Measurements from ENCODE around the gene CCR2. TPM values are rescaled to one million over a fixed set of nuclear protein-coding genes. Genes with fewer than 3 reads are reported as not detected.

Gene CCR2
- total RNA-seq, 4 donors from 2014 or later, result 0.15 to 1.4 (median 0.80) TPM

- no peak for ATAC-seq
- peaks cover 0 to 2% (median 0%) of the 10 kb centered on the region in 3 donors for H3K9me3 ChIP-seq
Measured at GRCh38 chr3:46344476-46344875, 9.4 kb upstream of the CCR2 start.

DNA sequence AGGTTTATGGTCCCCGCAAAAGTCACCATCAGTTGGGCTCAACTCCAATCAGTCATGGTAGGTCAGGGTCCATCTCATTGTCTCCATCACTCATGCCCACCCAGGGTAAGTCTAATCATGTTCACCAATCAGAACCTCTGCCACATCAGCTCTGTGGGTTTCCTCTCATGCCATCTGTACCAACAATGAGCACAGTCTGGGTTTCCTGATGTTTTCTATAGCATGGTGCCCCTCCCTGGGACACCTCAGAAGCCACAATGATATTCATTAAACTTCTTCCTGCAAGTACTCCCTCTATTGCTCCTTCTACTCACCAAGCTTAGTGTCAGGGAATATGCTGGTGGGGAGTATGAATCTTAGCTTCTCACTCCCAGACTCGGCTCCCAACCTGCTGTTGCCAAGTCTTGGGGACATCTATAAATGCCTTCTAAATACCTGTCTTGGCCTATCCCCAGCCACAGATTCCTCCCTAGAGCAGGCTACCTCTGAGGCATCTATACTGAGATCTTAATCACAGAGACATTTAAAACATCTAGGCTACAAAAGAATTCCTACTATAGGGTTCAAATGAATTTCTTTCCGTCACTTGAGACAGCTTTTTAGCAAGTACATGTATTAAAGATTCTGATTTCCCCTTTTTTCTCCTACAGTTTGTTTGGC, 5.0 kb upstream of the CCR2 start:
- in situ Hi-C loops (cut with MboI; ENCODE audit: low sequenced_read_pairs in 4 of 4), result no loop called here
- no peaks in the 10 kb centered on the region for H3K36me3 ChIP-seq
- H3K27me3 ChIP-seq, result peaks cover 0 to 7% (median 0%) of the 10 kb centered on the region in 3 donors
- H3K9me3 ChIP-seq, result no peaks in the 10 kb centered on the region
- DNase-seq (no peak), ATAC-seq (no peak)
- H3K4me3 ChIP-seq, result no peak overlapping the region
- no peaks in the 10 kb centered on the region for H3K4me1 ChIP-seq
- no peak overlapping the region for H3K27ac ChIP-seq
- intact Hi-C loops (cut with DNase I; ENCODE audit: low total_unique reads), result no loop called here
- TF ChIP-seq, protein P1, sequence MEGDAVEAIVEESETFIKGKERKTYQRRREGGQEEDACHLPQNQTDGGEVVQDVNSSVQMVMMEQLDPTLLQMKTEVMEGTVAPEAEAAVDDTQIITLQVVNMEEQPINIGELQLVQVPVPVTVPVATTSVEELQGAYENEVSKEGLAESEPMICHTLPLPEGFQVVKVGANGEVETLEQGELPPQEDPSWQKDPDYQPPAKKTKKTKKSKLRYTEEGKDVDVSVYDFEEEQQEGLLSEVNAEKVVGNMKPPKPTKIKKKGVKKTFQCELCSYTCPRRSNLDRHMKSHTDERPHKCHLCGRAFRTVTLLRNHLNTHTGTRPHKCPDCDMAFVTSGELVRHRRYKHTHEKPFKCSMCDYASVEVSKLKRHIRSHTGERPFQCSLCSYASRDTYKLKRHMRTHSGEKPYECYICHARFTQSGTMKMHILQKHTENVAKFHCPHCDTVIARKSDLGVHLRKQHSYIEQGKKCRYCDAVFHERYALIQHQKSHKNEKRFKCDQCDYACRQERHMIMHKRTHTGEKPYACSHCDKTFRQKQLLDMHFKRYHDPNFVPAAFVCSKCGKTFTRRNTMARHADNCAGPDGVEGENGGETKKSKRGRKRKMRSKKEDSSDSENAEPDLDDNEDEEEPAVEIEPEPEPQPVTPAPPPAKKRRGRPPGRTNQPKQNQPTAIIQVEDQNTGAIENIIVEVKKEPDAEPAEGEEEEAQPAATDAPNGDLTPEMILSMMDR (IDR thresholded peaks at IDR 0.05 in 4 of 5, conservative IDR thresholded peaks at IDR 0.05 in 1 of 5), result no peak
- TF ChIP-seq POLR2A (IDR thresholded peaks at IDR 0.05), result no peak

More at GRCh38 chr3:46344476-46344875, 9.4 kb upstream of the CCR2 start:
- in situ Hi-C loops (cut with MboI; ENCODE audit: low sequenced_read_pairs in 4 of 4) (no loop called here), intact Hi-C loops (cut with DNase I; ENCODE audit: low total_unique reads) (no loop called here)
- Histone ChIP-seq H3K4me3 (no peak overlapping the region), H3K4me1 (no peaks in the 10 kb centered on the region), H3K36me3 (no peaks in the 10 kb centered on the region), H3K27me3 (no peaks in the 10 kb centered on the region), H3K27ac (no peak overlapping the region)
- TF ChIP-seq POLR2A (IDR thresholded peaks at IDR 0.05), result no peak
- TF ChIP-seq, protein P1 (IDR thresholded peaks at IDR 0.05 in 4 of 5, conservative IDR thresholded peaks at IDR 0.05 in 1 of 5), result no peak
- no peak for DNase-seq

GRCh38 chr3:46349484-46350261, 4.2 kb upstream of the CCR2 start:
- Histone ChIP-seq H3K27ac (no peak overlapping the region), H3K27me3 (peaks cover 0 to 7% (median 0%) of the 10 kb centered on the region in 3 donors), H3K4me1 (no peaks in the 10 kb centered on the region), H3K9me3 (no peaks in the 10 kb centered on the region), H3K4me3 (no peak overlapping the region), H3K36me3 (no peaks in the 10 kb centered on the region)
- TF ChIP-seq, protein P1 (IDR thresholded peaks at IDR 0.05 in 4 of 5, conservative IDR thresholded peaks at IDR 0.05 in 1 of 5), result no peak
- no peak for TF ChIP-seq POLR2A (IDR thresholded peaks at IDR 0.05)
- ATAC-seq, result no peak
- in situ Hi-C loops (cut with MboI; ENCODE audit: low sequenced_read_pairs in 4 of 4), result loop anchor here in 1 of 4 donors (25.0 kb wide), 2 partner anchors 262 to 412 kb away; partner anchors contain the start of gene CXCR6
- intact Hi-C loops (cut with DNase I; ENCODE audit: low total_unique reads), result no loop called here
- no peak for DNase-seq

GRCh38 chr3:46350262-46350565, 3.7 kb upstream of the CCR2 start:
- Histone ChIP-seq H3K36me3 (no peaks in the 10 kb centered on the region), H3K27ac (no peak overlapping the region), H3K4me1 (no peaks in the 10 kb centered on the region), H3K4me3 (no peak overlapping the region), H3K9me3 (no peaks in the 10 kb centered on the region), H3K27me3 (peaks cover 0 to 9% (median 0%) of the 10 kb centered on the region in 3 donors)
- ATAC-seq (no peak), DNase-seq (no peak)
- in situ Hi-C loops (cut with MboI; ENCODE audit: low sequenced_read_pairs in 4 of 4) (loop anchor here in 1 of 4 donors (25.0 kb wide), 2 partner anchors 263 to 413 kb away; partner anchors contain the start of gene CXCR6), intact Hi-C loops (cut with DNase I; ENCODE audit: low total_unique reads) (no loop called here)
- TF ChIP-seq POLR2A (IDR thresholded peaks at IDR 0.05), result no peak
- TF ChIP-seq, protein P1 (IDR thresholded peaks at IDR 0.05 in 4 of 5, conservative IDR thresholded peaks at IDR 0.05 in 1 of 5), result no peak
